ENCODE data around the gene CD2AP. TPM values are rescaled to one million over a fixed set of nuclear protein-coding genes. Genes with fewer than 3 reads are reported as not detected.
A peak's percentile ranks its signal among the peaks of the same experiment; 100 is the strongest.

CD2AP gene
- total RNA-seq, 1 donor from 2014 or later = 34.9 TPM

DNA sequence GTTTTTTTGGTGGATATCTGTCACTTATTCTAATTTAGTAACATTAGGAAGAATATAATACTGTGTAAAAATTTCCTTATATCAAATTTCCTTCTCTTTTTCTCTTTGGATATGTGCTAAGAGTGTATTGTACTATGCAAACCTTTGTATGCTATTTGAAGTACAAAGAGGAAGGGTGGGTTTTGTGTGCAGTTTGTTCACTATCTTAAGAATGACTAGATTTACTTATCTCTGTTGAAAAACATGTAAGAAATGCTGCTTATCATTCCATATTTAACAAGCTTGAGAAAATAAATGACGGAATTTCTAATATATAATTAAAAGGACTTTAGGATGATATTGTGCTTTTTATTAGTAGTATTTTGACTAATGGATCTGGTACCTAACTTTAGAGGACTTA lies 13.1 kb downstream of the CD2AP start:
- H3K4me1 Mint-ChIP-seq = peaks cover 24% of the 10 kb centered on the region
- H3K4me3 Mint-ChIP-seq = no peak overlapping the region
- TF ChIP-seq, protein P1, sequence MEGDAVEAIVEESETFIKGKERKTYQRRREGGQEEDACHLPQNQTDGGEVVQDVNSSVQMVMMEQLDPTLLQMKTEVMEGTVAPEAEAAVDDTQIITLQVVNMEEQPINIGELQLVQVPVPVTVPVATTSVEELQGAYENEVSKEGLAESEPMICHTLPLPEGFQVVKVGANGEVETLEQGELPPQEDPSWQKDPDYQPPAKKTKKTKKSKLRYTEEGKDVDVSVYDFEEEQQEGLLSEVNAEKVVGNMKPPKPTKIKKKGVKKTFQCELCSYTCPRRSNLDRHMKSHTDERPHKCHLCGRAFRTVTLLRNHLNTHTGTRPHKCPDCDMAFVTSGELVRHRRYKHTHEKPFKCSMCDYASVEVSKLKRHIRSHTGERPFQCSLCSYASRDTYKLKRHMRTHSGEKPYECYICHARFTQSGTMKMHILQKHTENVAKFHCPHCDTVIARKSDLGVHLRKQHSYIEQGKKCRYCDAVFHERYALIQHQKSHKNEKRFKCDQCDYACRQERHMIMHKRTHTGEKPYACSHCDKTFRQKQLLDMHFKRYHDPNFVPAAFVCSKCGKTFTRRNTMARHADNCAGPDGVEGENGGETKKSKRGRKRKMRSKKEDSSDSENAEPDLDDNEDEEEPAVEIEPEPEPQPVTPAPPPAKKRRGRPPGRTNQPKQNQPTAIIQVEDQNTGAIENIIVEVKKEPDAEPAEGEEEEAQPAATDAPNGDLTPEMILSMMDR (IDR thresholded peaks at IDR 0.05; ENCODE audit: unreplicated experiment) = no peak
- H3K27ac Mint-ChIP-seq = no peak overlapping the region
- H3K36me3 Mint-ChIP-seq = peaks cover 17% of the 10 kb centered on the region
- H3K9me3 Mint-ChIP-seq = peaks cover 20% of the 10 kb centered on the region
- no peaks in the 10 kb centered on the region for H3K27me3 Mint-ChIP-seq (ENCODE audit: low read depth)
- no peak for DNase-seq (ENCODE audit: low spot score in 2 of 2, unreplicated experiment in 2 of 2)

DNA sequence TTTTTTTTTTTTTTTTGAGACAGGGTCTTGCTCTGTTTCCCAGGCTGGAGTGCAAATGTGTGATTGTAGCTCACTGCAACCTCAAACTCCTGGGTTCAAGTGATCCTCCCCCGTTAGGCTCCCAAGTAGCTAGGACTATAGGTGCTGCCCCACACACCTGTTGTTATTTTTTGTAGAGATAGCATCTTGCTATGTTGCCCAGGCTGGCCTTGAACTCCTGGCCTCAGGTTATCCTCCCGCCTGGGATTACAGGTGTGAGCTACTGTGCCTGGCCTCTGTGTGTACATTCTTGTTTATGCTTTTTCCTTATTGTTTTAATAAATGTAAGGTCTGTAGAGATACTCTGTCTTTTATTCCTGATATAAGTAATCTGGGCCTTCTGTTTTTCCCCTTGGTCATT lies 14.8 kb downstream of the CD2AP start:
- Mint-ChIP-seq H3K36me3 (peaks cover 17% of the 10 kb centered on the region), H3K9me3 (peaks cover 20% of the 10 kb centered on the region), H3K4me3 (no peak overlapping the region), H3K27me3 (ENCODE audit: low read depth) (no peaks in the 10 kb centered on the region), H3K4me1 (peaks cover 18% of the 10 kb centered on the region), H3K27ac (no peak overlapping the region)
- TF ChIP-seq, protein P1 (IDR thresholded peaks at IDR 0.05; ENCODE audit: unreplicated experiment) = no peak
- no peak for DNase-seq (ENCODE audit: low spot score in 2 of 2, unreplicated experiment in 2 of 2)

DNA sequence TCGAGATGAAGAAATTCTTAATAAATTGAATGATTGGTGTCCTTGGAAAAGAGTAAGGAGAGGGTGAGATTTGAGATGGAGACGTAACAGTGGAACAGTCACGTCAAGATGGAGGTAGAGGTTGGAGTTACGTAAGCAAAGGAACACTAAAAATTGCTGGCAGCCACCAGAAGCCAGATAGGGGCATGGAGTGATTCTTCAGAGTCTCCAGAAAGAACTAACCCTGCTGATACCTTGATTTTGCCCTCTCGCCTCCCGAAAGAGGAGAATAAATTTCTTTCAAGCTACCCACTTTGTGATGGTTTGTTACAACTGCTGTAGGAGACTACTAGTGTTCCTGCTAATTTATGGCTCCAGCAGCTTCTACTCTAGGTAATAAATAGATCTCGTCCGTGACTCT lies 17.6 kb downstream of the CD2AP start:
- H3K9me3 Mint-ChIP-seq = peaks cover 18% of the 10 kb centered on the region
- no peak for DNase-seq (ENCODE audit: low spot score in 2 of 2, unreplicated experiment in 2 of 2)
- no peak overlapping the region for H3K27ac Mint-ChIP-seq
- TF ChIP-seq, protein P1 (IDR thresholded peaks at IDR 0.05; ENCODE audit: unreplicated experiment) = no peak
- no peaks in the 10 kb centered on the region for H3K27me3 Mint-ChIP-seq (ENCODE audit: low read depth)
- H3K4me1 Mint-ChIP-seq = peaks cover 19% of the 10 kb centered on the region
- peaks cover 20% of the 10 kb centered on the region for H3K36me3 Mint-ChIP-seq
- H3K4me3 Mint-ChIP-seq = no peak overlapping the region

DNA sequence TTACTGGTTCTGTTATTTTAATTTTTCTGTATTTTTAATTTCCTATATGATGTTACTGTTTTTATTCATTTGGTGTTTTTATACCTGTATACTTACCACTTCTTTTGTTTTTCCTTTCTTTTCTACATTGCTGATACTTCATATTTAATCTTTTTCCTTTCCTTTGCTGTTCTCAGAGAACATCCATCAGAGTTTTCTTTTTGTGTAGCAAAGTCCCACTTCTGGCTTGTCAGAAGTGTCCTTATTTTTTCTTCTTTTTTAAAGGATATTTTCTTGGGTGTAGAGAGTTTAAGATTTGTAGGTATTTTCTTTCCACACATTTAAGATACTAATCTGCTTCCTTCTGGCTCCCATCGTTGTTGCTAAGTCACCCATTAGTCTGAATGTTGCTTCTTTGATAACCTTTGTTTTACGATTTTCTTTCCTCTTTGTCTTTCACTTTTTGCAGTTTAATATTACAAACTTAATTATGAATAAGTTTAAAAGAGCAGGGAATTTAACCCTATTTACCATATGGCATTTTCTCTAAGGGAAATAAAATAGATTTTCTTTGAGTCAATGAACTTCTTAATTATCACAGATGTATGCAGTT lies 18.5 kb downstream of the CD2AP start:
- TF ChIP-seq, protein P1 (IDR thresholded peaks at IDR 0.05; ENCODE audit: unreplicated experiment) = no peak
- no peak for DNase-seq (ENCODE audit: low spot score in 2 of 2, unreplicated experiment in 2 of 2)
- Mint-ChIP-seq H3K4me1 (peaks cover 22% of the 10 kb centered on the region), H3K4me3 (no peak overlapping the region), H3K27ac (peak overlapping the region; percentile 68), H3K9me3 (peaks cover 16% of the 10 kb centered on the region), H3K36me3 (peaks cover 19% of the 10 kb centered on the region), H3K27me3 (ENCODE audit: low read depth) (no peaks in the 10 kb centered on the region)

DNA sequence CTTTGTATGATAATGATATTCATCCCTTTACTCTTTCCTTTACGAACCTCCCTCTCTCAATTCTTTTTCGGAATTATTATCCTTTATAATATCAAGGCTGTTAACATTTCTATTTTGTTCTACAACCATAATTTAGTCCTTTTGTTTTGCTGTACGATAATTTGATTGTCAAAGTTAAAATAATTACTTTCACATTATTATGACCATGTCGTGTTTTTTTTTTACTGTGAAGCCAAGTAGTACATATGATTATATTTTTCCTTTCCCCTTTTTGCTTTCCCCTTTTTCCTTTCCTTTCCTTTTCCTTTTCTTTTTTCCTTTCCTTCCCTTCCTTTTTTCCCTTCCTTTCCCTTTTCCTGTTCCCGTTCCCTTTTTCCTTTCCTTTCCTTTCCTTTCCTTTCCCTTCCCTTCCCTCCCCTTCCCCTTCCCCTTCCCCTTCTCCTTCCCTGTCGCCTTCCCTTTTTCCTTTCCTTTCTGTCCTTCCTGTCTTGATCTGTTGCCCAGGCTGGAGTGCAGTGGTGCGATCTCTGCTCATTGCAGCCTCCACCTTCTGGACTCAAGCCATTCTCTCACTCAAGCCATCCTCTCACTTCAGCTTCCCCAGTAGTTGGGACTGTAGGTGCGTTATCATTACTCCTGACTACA lies 19.5 kb downstream of the CD2AP start:
- TF ChIP-seq, protein P1 (IDR thresholded peaks at IDR 0.05; ENCODE audit: unreplicated experiment) = no peak
- peaks cover 23% of the 10 kb centered on the region for H3K4me1 Mint-ChIP-seq
- no peak overlapping the region for H3K4me3 Mint-ChIP-seq
- no peaks in the 10 kb centered on the region for H3K27me3 Mint-ChIP-seq (ENCODE audit: low read depth)
- H3K27ac Mint-ChIP-seq = no peak overlapping the region
- no peak for DNase-seq (ENCODE audit: low spot score in 2 of 2, unreplicated experiment in 2 of 2)
- peaks cover 16% of the 10 kb centered on the region for H3K9me3 Mint-ChIP-seq
- H3K36me3 Mint-ChIP-seq = peaks cover 19% of the 10 kb centered on the region

All from mesothelial cell of epicardium (in vitro differentiated cells).